HFFc6 (cell line): Measurements from ENCODE around the gene CISH. TPM values are rescaled to one million over a fixed set of nuclear protein-coding genes. Genes with fewer than 3 reads are reported as not detected.

Experiments used
- DNase-seq: peaks from one replicate; pipeline ENCODE4 v3.0.0-alpha.2; 2018
- H3K27ac Mint-ChIP-seq: 2 replicates; pipeline ENCODE4 v1.8.0; 2020; ENCODE audit warnings: mild to moderate bottlenecking, mixed read lengths
- H3K27me3 Mint-ChIP-seq: 2 replicates; pipeline ENCODE4 v1.8.0; 2021; ENCODE audit warnings: mild to moderate bottlenecking, moderate library complexity, mixed read lengths; ENCODE audit not compliant: insufficient read depth
- H3K36me3 Mint-ChIP-seq: 2 replicates; pipeline ENCODE4 v1.8.0; 2021; ENCODE audit warnings: low read depth, mixed read lengths
- H3K4me1 Mint-ChIP-seq: 2 replicates; pipeline ENCODE4 v1.8.0; 2020; ENCODE audit warnings: low read depth, mixed read lengths
- H3K4me3 Mint-ChIP-seq: 2 replicates; pipeline ENCODE4 v1.8.0; 2020; ENCODE audit warnings: mild to moderate bottlenecking, moderate library complexity, mixed read lengths
- H3K9me3 Mint-ChIP-seq: 2 replicates; pipeline ENCODE4 v1.8.0; 2020; ENCODE audit warnings: mild to moderate bottlenecking, mixed read lengths
- CTCF ChIP-seq: fragments of 200-600 bp; sonication (generic); IDR thresholded peaks from 2 replicates; pipeline ENCODE4 v1.5.0; 2021; ENCODE audit warnings: antibody characterized with exemption, mild to moderate bottlenecking
- total RNA-seq, 6 experiments: library from RNA; stranded (reverse); fragmentation: NEBNext Ultra II Directional; extraction: Animal tissue kit (Norgen Biotek cat#: 25700); gene quantifications; 2 replicates in 1 of 6; 3 replicates in 5 of 6; pipeline ENCODE4 v1.2.3, GENCODE V29; 2021

The CISH gene
- total RNA-seq, 6 experiments from 2014 or later: 0.84 to 1.4 (median 0.95) TPM

DNA sequence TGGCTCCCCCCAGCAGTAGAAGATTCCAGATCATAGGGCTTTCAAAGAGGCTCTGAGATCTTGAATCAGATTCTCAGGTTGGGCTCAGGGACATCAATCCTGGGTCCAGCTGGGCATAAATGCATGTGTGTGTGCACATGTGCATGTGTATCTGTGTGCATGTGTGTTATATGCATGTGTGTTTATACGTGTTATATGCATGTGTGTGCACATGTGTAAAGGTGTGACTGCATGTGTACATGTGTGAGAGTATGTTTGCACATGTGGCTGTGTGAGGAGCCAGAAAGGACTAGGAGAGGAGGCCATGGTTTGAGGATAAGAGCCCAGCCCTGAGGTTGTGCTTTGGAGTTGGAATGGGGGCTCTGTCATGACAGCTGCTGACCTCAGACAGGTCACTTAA, 3.6 kb upstream of the CISH start:
- no peak for TF ChIP-seq CTCF
- H3K4me1 Mint-ChIP-seq: peaks cover 49% of the 10 kb centered on the region
- DNase-seq: no peak
- no peak overlapping the region for H3K4me3 Mint-ChIP-seq
- peaks cover 3% of the 10 kb centered on the region; the same call in 1 of the 2 replicates for H3K27me3 Mint-ChIP-seq
- H3K36me3 Mint-ChIP-seq: peaks cover 6% of the 10 kb centered on the region
- H3K9me3 Mint-ChIP-seq: no peaks in the 10 kb centered on the region
- no peak overlapping the region for H3K27ac Mint-ChIP-seq

- H3K4me3 Mint-ChIP-seq: peak overlapping the region; percentile 87; the same call in 1 of the 2 replicates
- no peaks in the 10 kb centered on the region for H3K36me3 Mint-ChIP-seq
- peaks cover 3% of the 10 kb centered on the region; the same call in 1 of the 2 replicates for H3K27me3 Mint-ChIP-seq
- no peak for TF ChIP-seq CTCF
- no peak overlapping the region for H3K27ac Mint-ChIP-seq
- no peaks in the 10 kb centered on the region for H3K9me3 Mint-ChIP-seq
- no peak for DNase-seq
- peaks cover 30% of the 10 kb centered on the region for H3K4me1 Mint-ChIP-seq
Measured at GRCh38 chr3:50612970-50613846, 1.6 kb upstream of the CISH start.

DNA sequence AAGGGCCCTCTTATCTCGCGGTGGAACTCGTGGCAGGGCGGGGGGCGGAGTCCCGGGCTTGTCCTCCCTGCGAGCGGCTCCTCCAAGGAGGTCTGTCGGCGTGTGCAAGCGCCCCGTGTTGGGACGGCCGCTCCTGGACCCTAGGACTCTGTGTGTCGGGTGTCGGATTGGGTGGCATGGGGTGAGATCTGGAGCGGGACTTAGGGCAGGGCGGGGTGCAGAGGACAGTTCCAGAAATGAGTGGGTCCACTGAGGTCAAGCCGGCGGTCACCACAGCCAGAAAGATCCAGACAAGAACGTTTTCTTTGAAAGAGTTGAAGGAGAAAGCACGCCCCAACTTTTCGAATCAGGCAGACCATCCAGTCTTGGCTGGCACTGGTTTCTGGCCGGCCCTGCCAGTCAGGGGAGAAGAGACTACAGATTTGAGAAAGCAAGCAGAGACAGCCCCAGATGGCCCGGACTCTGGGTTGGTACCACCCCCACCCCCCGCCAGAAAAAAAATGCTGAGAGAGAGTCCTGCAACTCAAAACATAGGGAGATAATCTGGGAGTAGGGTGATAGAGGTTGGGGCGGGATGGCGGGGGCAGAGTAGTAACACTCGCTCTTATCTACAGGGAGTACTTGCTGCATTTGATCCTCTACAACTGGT, 784 bp upstream of the CISH start:
- H3K27ac Mint-ChIP-seq: peak overlapping the region; percentile 27; the same call in 1 of the 2 replicates
- H3K4me3 Mint-ChIP-seq: peak overlapping the region; percentile 87

DNA sequence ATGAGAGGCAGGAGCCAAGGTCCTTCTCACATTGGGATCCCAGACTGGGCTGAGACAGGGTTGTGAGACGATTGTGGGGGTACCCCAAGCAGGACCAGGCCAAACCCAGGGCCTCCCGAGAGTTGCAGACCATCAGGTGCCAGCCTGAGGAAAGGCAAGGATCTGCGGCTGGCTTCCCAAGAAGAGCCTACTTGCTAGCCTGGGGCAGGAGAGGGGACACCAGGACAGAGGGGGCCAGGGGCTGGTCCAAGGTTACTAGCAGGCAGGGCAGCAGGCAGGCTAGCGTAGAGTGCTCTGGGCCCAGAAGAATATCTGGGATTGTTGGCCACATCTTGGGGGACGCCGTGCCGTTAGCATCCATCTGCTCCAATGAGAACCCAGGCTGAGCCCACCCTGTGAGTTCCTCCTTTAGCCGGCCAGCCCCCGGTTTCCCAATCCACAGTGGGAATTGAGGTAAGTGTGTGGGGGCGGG, 546 bp downstream of the CISH start:
- TF ChIP-seq CTCF: no peak
- H3K36me3 Mint-ChIP-seq: no peaks in the 10 kb centered on the region
- H3K4me3 Mint-ChIP-seq: peak overlapping the region; percentile 87
- H3K27ac Mint-ChIP-seq: peak overlapping the region; percentile 49; the same call in 1 of the 2 replicates
- no peak for DNase-seq
- H3K4me1 Mint-ChIP-seq: peaks cover 20% of the 10 kb centered on the region
- H3K9me3 Mint-ChIP-seq: no peaks in the 10 kb centered on the region
- H3K27me3 Mint-ChIP-seq: peaks cover 3% of the 10 kb centered on the region

More for the DNA sequence above, 784 bp upstream of the CISH start:
- peaks cover 3% of the 10 kb centered on the region; the same call in 1 of the 2 replicates for H3K27me3 Mint-ChIP-seq
- TF ChIP-seq CTCF: no peak
- H3K9me3 Mint-ChIP-seq: no peaks in the 10 kb centered on the region
- no peaks in the 10 kb centered on the region for H3K36me3 Mint-ChIP-seq
- H3K4me1 Mint-ChIP-seq: peaks cover 26% of the 10 kb centered on the region
- no peak for DNase-seq

DNA sequence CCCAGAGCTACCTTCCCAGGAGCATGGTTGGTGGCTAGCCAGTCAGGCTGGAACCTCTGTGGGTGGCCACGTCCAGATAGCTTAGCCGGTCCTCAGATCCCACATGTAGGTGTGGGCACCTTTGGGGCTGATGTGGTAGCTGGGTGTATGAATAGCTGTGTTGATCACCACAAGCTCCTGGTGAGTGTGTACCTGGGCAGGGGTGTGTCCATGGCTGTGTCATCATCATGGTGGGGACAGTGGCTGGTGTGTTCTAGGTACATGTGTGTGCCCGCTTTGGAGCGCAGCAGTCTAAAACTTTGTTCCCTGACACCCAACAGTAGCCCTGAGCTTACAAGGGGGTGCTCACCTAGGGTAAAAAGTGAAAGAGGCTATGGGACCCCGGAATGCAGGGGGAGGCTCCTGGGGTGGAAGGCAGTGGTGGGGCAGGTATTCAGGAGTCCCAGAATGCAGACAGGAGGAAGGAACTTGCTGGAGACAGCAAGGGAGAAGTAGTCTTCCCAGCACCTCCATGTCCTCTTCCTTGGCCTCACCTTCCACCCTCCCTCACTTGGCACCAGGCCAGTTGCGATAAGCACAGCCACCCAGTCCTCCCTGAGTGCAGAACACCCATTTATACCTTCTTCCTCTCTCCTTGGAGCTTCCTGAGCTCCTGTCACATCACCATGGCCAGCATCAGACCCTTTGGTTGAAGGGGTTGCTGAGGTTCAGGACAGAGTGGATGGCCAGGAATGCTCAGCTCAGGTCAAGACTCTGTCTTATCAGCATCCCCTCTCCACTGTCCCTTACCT, 1.2 kb downstream of the CISH start:
- H3K27ac Mint-ChIP-seq: peak overlapping the region; percentile 49; the same call in 1 of the 2 replicates
- H3K36me3 Mint-ChIP-seq: no peaks in the 10 kb centered on the region
- no peak for DNase-seq
- no peaks in the 10 kb centered on the region for H3K9me3 Mint-ChIP-seq
- peaks cover 3% of the 10 kb centered on the region for H3K27me3 Mint-ChIP-seq
- TF ChIP-seq CTCF: no peak
- peaks cover 18% of the 10 kb centered on the region for H3K4me1 Mint-ChIP-seq
- peak overlapping the region; percentile 87 for H3K4me3 Mint-ChIP-seq
